ENCODE results near the gene GRK6. TPM values are rescaled to one million over a fixed set of nuclear protein-coding genes. Genes with fewer than 3 reads are reported as not detected.

GRK6 gene
- polyA plus RNA-seq, 1 experiment: 16.4 TPM

- H3K27me3 ChIP-seq (ENCODE audit: control insufficient read depth, insufficient read depth, low read length): no peaks in the 10 kb centered on the region
- H3K27ac ChIP-seq (ENCODE audit: low read depth, low read length): peak overlapping the region; percentile 73
- POLR2A ChIA-PET: interaction anchor here (0.6 to 13.1 kb wide), 6 partner anchors 9 to 80 kb away, joined by 3 to 230 read pairs (median 4); partner anchors contain the start of gene PDLIM7
- no peak for TF ChIP-seq CTCF (IDR thresholded peaks at IDR 0.05; ENCODE audit: low read depth, low read length)
- peak overlapping the region; percentile 92 for H3K4me3 ChIP-seq (ENCODE audit: low read depth, low read length)
- peaks cover 12% of the 10 kb centered on the region for H3K9me3 ChIP-seq (ENCODE audit: control insufficient read depth, insufficient read depth, low read length)
- DNase-seq (ENCODE audit: low read depth, low spot score): no peak
- CTCF ChIA-PET: interaction anchor here (1.0 to 3.3 kb wide), 5 partner anchors 13 to 80 kb away, joined by 3 to 13 read pairs (median 11); no protein-coding TSS in a partner anchor
These were observed 43.5 kb downstream of the GRK6 start for GRCh38 chr5:177469750-177470525.

DNA sequence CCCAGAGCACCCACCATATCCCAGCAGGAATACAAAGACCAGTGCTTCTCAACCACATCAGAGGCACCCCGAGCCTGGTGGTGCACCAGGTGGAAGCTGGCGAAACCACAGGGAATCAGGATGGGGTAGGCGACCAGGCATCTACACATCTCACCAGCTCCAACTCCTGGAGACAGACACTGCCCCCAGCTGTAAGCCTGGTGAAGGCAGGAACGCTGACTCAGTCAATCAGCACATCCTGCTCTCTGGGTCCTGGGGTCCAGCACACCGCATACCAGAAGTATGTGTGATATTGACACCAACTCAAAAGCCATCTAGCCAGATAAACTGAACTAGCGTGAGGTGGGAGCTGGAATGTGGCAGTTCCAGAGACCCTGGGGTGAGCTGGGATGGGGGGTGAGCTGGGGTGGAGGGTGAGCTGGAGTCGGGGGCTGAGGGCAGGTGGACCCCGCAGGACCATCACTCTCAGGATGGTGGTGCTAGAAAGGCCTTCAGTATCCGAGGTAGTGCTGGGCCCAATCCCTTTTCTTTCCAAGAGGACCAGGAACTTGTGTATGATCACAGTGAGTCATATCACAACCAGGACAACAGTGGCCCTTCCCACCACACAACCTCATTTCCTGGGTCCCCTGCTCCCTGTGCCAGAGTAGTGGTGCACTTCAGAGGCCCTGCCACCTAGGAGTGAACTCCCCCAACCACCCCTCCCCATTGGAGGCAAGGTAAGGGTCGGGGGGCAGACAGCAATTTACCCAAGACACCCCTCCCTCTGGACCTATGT, 44.5 kb downstream of the GRK6 start:
- POLR2A ChIA-PET: interaction anchor here (0.8 to 13.1 kb wide), 8 partner anchors 8 to 81 kb away, joined by 3 to 230 read pairs (median 7); partner anchors contain the start of gene PDLIM7
- H3K4me3 ChIP-seq (ENCODE audit: low read depth, low read length): peak overlapping the region; percentile 92
- H3K9me3 ChIP-seq (ENCODE audit: control insufficient read depth, insufficient read depth, low read length): peaks cover 9% of the 10 kb centered on the region
- no peak for TF ChIP-seq CTCF (IDR thresholded peaks at IDR 0.05; ENCODE audit: low read depth, low read length)
- DNase-seq (ENCODE audit: low read depth, low spot score): no peak
- CTCF ChIA-PET: interaction anchor here (0.9 to 2.2 kb wide), 8 partner anchors 14 to 101 kb away, joined by 3 to 12 read pairs (median 4); no protein-coding TSS in a partner anchor
- peak overlapping the region; percentile 73 for H3K27ac ChIP-seq (ENCODE audit: low read depth, low read length)
- no peaks in the 10 kb centered on the region for H3K27me3 ChIP-seq (ENCODE audit: control insufficient read depth, insufficient read depth, low read length)

DNA sequence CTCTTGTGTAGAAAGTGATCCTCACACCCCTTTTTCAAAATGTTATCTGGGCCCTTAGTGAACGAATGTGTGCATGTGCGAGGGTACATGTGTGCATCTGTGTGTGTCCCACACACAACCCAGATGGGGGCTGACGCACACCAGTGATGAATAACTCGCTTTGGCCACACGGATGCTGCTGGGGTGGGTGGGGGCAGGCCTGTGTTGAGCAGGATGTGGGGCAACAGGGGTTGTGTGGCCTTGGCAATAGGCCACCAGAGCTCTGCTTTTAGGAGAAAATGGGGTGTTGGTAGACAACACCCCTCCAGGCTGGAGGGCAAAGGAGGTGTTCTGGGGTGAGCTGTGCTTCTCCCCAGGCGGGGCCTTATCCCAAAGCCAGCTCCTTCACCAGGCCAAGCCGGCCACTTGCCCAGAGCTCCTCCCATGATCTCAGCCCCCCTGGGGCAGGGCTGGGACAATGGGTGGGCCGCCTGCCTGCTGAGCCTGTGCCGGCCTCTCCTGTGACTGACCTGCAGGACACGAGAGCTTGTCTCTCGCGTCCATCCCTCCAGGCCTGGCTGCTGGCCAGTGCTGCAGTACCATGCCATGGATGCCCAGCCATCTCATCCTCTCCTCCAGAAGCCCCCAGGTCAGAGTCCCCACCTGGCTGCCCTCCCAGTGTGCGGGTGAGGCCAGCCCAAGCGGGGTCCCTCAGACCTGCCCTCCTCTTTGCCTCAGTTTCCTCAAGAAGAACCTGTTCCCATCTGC, 45.3 kb downstream of the GRK6 start:
- H3K9me3 ChIP-seq (ENCODE audit: control insufficient read depth, insufficient read depth, low read length): peaks cover 2% of the 10 kb centered on the region; the same call in 1 of the 2 replicates
- peak overlapping the region; percentile 92 for H3K4me3 ChIP-seq (ENCODE audit: low read depth, low read length)
- H3K27ac ChIP-seq (ENCODE audit: low read depth, low read length): peak overlapping the region; percentile 73
- ChIA-PET POLR2A (interaction anchor here (0.8 to 13.1 kb wide), 8 partner anchors 8 to 24 kb away, joined by 3 to 230 read pairs (median 8); partner anchors contain the start of gene PDLIM7), CTCF (interaction anchor here (1.0 to 2.2 kb wide), 6 partner anchors 14 to 82 kb away, joined by 3 to 12 read pairs (median 6); no protein-coding TSS in a partner anchor)
- no peaks in the 10 kb centered on the region for H3K27me3 ChIP-seq (ENCODE audit: control insufficient read depth, insufficient read depth, low read length)
- DNase-seq (ENCODE audit: low read depth, low spot score): no peak
- TF ChIP-seq CTCF (IDR thresholded peaks at IDR 0.05; ENCODE audit: low read depth, low read length): no peak

- CTCF ChIA-PET: interaction anchor here (1.8 to 3.0 kb wide), 5 partner anchors 15 to 83 kb away, joined by 4 to 12 read pairs (median 9); no protein-coding TSS in a partner anchor
These were observed 46.3 kb downstream of the GRK6 start for GRCh38 chr5:177472460-177473442.

More at GRCh38 chr5:177472460-177473442, 46.3 kb downstream of the GRK6 start:
- H3K27ac ChIP-seq (ENCODE audit: low read depth, low read length): peak overlapping the region; percentile 68
- H3K4me3 ChIP-seq (ENCODE audit: low read depth, low read length): peak overlapping the region; percentile 92
- TF ChIP-seq CTCF (IDR thresholded peaks at IDR 0.05; ENCODE audit: low read depth, low read length): no peak
- DNase-seq (ENCODE audit: low read depth, low spot score): no peak
- no peaks in the 10 kb centered on the region for H3K27me3 ChIP-seq (ENCODE audit: control insufficient read depth, insufficient read depth, low read length)
- no peaks in the 10 kb centered on the region; the same call in 1 of the 2 replicates for H3K9me3 ChIP-seq (ENCODE audit: control insufficient read depth, insufficient read depth, low read length)
- POLR2A ChIA-PET: interaction anchor here (0.9 to 13.1 kb wide), 7 partner anchors 7 to 25 kb away, joined by 3 to 230 read pairs (median 9); partner anchors contain the start of gene PDLIM7
